ENCODE data around the gene MYLK4.

- no peak for TF ChIP-seq EZH2phosphoT487 (IDR thresholded peaks at IDR 0.05; ENCODE audit: insufficient read depth, low read depth)
- TF ChIP-seq EZH2 (IDR thresholded peaks at IDR 0.05; ENCODE audit: insufficient read depth, poor library complexity, severe bottlenecking) = no peak
These were observed 16.3 kb upstream of the MYLK4 start for GRCh38 chr6:2766767-2767656.

Measured in GM23248 (cell line).